SU-DHL-6 (cell line): ENCODE data around the gene RHBDD3.

ENCODE experiments used
- H2AFZ ChIP-seq: fragments of 200-600 bp; sonication (generic); 2 replicates; pipeline ENCODE4 v1.6.1; 2014; ENCODE audit warnings: low read depth, mild to moderate bottlenecking, moderate library complexity, mixed read lengths, antibody characterized with exemption, low read length; ENCODE audit not compliant: severe bottlenecking
- H3F3A ChIP-seq: fragments of 200-600 bp; shearing (Covaris generic); 2 replicates; pipeline ENCODE4 v1.6.0; 2016; ENCODE audit warnings: antibody characterized with exemption, mild to moderate bottlenecking; ENCODE audit not compliant: insufficient read depth
- H3K27ac ChIP-seq: fragments of 200-600 bp; sonication (generic); 2 replicates; pipeline ENCODE4 v1.5.1; 2016; ENCODE audit warnings: low read depth, mild to moderate bottlenecking, low read length, moderate library complexity, mixed read lengths
- H3K27me3 ChIP-seq: fragments of 200-600 bp; sonication (generic), shearing (Covaris generic); 2 replicates; pipeline ENCODE4 v1.6.0; 2014; ENCODE audit warnings: mild to moderate bottlenecking, low read length
- H3K36me3 ChIP-seq: fragments of 200-600 bp; sonication (generic); 2 replicates; pipeline ENCODE4 v1.6.1; 2014; ENCODE audit warnings: mild to moderate bottlenecking, low read length, mixed read lengths
- H3K4me2 ChIP-seq: fragments of 300-600, 200-600 bp; shearing (Covaris generic), sonication (generic); 2 replicates; pipeline ENCODE4 v1.6.0; 2014; ENCODE audit warnings: low read length, low read depth, mild to moderate bottlenecking; ENCODE audit not compliant: poor library complexity, severe bottlenecking
- H3K4me3 ChIP-seq: fragments of 200-600 bp; sonication (generic); 2 replicates; pipeline ENCODE4 v1.5.1; 2014; ENCODE audit warnings: antibody characterized with exemption, low read length, mild to moderate bottlenecking, mixed read lengths; ENCODE audit not compliant: insufficient read depth, poor library complexity, severe bottlenecking
- H3K79me2 ChIP-seq: fragments of 200-600 bp; sonication (generic); 2 replicates; pipeline ENCODE4 v1.6.1; 2014; ENCODE audit warnings: mild to moderate bottlenecking, low read length, moderate library complexity; ENCODE audit not compliant: insufficient read depth
- H3K9ac ChIP-seq: fragments of 200-600 bp; sonication (generic); 2 replicates; pipeline ENCODE4 v1.7.0; 2014; ENCODE audit warnings: mild to moderate bottlenecking, low read length
- H3K9me2 ChIP-seq: fragments of 200-600 bp; sonication (generic); replicated peaks from 2 replicates; pipeline ENCODE4 v1.6.1; 2014; ENCODE audit warnings: low read length; ENCODE audit not compliant: insufficient read depth
- H3K9me3 ChIP-seq: fragments of 200-600 bp; sonication (generic); 2 replicates; pipeline ENCODE4 v1.6.1; 2014; ENCODE audit warnings: low read length, mixed read lengths; ENCODE audit not compliant: insufficient read depth
- H4K20me1 ChIP-seq: fragments of 200-600 bp; sonication (generic); 2 replicates; pipeline ENCODE4 v1.6.1; 2014; ENCODE audit warnings: low read depth, mild to moderate bottlenecking, antibody characterized with exemption, low read length, moderate library complexity, mixed read lengths
- EZH2phosphoT487 ChIP-seq: fragments of 200-600 bp; sonication (generic), shearing (Covaris generic); conservative IDR thresholded peaks from 2 replicates; pipeline ENCODE4 v1.6.1; 2018; ENCODE audit warnings: mild to moderate bottlenecking, antibody characterized with exemption, low read length, moderate library complexity, mixed read lengths
- TF ChIP-seq, protein P1 (sequence below): fragments of 200-600 bp; sonication (generic); IDR thresholded peaks from one replicate; pipeline ENCODE4 v1.5.1; 2017; ENCODE audit warnings: antibody characterized with exemption, mild to moderate bottlenecking, low read length, moderate library complexity; ENCODE audit not compliant: insufficient read depth, poor library complexity, severe bottlenecking

RHBDD3 gene

DNA sequence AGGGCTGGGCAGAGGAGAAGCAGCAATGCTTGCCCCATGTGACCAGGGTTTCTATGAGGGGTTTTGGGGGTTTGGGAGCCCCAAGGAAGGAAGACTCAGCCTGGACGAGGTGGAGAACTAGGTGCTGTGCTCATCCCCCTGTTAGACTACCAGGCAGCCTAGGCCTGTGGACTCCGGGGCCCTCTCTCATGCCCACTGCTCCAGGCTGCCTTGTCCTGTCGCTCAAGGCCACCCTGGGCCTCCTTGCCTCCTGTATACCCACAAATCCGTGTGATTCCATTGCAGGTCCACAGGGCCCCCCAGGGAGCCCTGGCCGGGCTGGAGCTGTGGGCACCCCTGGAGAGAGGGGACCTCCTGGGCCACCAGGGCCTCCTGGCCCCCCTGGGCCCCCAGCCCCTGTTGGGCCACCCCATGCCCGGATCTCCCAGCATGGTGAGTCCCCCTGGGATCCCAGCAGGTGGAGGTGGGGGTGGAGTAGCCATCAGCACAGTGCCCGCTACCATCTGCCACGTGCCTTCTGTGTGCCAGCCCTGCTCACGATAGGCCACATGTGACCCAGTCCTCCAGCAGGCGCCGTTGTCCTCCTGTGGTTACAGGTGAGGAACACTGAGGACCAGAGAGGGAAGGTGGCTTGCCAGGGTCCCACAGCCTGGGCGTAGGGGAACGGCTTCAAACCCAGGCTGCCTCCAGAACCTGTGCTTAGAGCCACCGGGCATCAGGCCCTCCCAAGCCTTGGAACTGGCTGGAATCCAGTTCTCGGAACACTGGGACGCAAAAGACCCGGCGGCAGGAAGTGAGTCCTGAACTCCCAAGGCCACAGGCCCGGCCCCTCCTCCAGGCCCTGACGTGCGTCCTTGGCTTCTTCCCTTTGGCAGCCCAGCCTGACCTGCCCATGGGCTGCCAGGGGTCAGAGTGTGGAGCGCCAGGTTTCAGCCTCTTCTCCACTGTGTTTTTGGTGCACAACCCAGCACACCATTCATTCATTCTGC is 35.5 kb downstream of the RHBDD3 start:
- Histone ChIP-seq H4K20me1 (no peaks in the 10 kb centered on the region), H3K9me3 (no peaks in the 10 kb centered on the region), H2AFZ (no peak overlapping the region), H3K79me2 (no peaks in the 10 kb centered on the region), H3K27me3 (no peaks in the 10 kb centered on the region), H3K9ac (no peak overlapping the region), H3K36me3 (no peaks in the 10 kb centered on the region), H3K9me2 (no peaks in the 10 kb centered on the region), H3K4me2 (no peak overlapping the region), H3K4me3 (no peak overlapping the region), H3K27ac (no peak overlapping the region), H3F3A (no peaks in the 10 kb centered on the region)
- TF ChIP-seq, protein P1, sequence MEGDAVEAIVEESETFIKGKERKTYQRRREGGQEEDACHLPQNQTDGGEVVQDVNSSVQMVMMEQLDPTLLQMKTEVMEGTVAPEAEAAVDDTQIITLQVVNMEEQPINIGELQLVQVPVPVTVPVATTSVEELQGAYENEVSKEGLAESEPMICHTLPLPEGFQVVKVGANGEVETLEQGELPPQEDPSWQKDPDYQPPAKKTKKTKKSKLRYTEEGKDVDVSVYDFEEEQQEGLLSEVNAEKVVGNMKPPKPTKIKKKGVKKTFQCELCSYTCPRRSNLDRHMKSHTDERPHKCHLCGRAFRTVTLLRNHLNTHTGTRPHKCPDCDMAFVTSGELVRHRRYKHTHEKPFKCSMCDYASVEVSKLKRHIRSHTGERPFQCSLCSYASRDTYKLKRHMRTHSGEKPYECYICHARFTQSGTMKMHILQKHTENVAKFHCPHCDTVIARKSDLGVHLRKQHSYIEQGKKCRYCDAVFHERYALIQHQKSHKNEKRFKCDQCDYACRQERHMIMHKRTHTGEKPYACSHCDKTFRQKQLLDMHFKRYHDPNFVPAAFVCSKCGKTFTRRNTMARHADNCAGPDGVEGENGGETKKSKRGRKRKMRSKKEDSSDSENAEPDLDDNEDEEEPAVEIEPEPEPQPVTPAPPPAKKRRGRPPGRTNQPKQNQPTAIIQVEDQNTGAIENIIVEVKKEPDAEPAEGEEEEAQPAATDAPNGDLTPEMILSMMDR, result no peak
- TF ChIP-seq EZH2phosphoT487, result no peak

DNA sequence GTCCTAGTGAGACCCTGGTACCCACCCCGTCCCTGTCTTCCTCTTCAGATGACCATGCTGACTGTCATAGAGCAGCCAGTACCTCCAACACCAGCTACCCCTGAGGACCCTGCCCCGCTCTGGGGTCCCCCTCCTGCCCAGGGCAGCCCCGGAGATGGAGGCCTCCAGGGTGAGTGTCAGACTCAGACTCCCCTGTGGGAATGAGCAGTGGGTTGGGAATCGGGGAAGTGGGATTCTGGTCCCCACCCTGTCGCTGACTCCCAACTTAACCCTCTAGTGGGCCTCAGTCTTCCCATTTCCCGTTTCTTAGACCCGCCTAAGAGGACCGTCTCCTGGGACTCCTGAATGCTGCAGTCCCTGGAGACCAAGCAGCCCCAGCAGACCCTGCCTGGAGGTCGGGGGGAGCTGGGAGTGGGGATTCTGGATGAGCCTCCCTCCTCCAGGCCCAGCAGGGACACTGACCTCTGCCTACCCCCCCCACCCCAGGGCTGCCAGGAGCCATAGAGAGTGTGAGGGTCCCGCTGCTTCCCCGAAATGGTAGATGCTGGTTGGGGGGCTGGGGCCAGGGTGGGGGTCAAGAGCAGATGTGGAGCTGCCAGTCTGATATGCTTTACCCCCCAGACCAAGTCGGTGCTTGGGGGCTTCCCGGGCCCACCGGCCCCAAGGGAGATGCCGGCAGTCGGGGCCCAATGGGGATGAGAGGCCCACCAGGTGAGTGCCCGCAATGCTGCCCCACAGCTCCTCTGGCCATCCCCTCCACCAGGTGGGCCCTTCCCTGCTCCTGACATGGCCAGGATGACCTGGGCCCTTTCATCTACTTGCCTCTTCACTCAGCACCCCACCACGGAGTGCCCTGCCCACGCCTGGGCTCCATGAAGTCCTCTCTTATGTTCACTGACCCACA is 36.6 kb downstream of the RHBDD3 start:
- H3F3A ChIP-seq, result no peaks in the 10 kb centered on the region
- H2AFZ ChIP-seq, result no peak overlapping the region
- TF ChIP-seq, protein P1, result no peak
- no peak for TF ChIP-seq EZH2phosphoT487
- no peaks in the 10 kb centered on the region for H4K20me1 ChIP-seq
- H3K9me2 ChIP-seq, result no peaks in the 10 kb centered on the region
- no peak overlapping the region for H3K9ac ChIP-seq
- H3K4me2 ChIP-seq, result no peak overlapping the region
- H3K79me2 ChIP-seq, result no peaks in the 10 kb centered on the region
- H3K4me3 ChIP-seq, result no peak overlapping the region
- H3K9me3 ChIP-seq, result no peaks in the 10 kb centered on the region
- H3K36me3 ChIP-seq, result no peaks in the 10 kb centered on the region
- H3K27me3 ChIP-seq, result no peaks in the 10 kb centered on the region
- H3K27ac ChIP-seq, result no peak overlapping the region

DNA sequence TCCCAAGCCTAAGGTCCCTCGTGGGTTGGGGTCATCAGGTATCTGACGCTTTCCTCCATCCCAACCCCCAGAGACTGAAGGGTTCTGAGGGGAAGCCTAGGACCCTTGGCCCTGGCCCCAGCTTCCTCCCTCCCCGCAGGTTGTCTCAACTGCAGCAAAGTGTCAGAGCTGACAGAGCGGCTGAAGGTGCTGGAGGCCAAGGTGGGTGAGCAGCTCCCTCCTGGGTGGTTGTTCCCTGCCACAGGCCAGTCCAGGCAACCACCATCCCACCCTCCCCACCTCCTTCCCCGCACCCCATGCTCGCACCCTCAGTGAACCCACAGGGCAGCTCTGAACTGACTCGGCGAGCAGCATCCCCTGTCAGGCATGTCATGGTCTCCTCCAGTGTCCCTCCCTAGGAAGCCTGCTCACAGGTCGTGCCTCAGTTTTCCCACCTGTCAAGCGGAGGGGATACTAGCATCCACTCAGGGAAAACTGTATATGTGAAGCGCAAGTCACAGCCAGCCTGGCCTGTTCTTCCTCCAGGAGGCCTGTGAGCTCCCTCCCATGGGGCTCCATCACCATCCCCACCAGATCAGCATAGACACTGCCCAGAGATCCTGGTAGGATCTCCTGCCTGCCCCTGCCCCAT is 41.3 kb downstream of the RHBDD3 start:
- H3K9ac ChIP-seq, result no peak overlapping the region
- H2AFZ ChIP-seq, result no peak overlapping the region
- no peak overlapping the region for H3K4me2 ChIP-seq
- TF ChIP-seq EZH2phosphoT487, result no peak
- TF ChIP-seq, protein P1, result no peak
- H3K36me3 ChIP-seq, result no peaks in the 10 kb centered on the region
- no peak overlapping the region for H3K27ac ChIP-seq
- H4K20me1 ChIP-seq, result no peaks in the 10 kb centered on the region
- H3K79me2 ChIP-seq, result no peaks in the 10 kb centered on the region
- no peaks in the 10 kb centered on the region for H3K27me3 ChIP-seq
- H3K9me3 ChIP-seq, result no peaks in the 10 kb centered on the region
- H3F3A ChIP-seq, result no peaks in the 10 kb centered on the region
- H3K9me2 ChIP-seq, result no peaks in the 10 kb centered on the region
- H3K4me3 ChIP-seq, result no peak overlapping the region
